CD4-positive, alpha-beta T cell treated with Interleukin-4 for 1 hour (primary cell): ENCODE measurements around the gene FREM1.

Source experiments
- DNase-seq, 2 donors: peaks; one replicate each; pipeline ENCODE4 v3.0.0-alpha.2; 2020 to 2022

The FREM1 gene

GRCh38 chr9:14748373-14748772, 161.9 kb downstream of the FREM1 start:
- DNase-seq = no peak

GRCh38 chr9:14747111-14747510, 163.1 kb downstream of the FREM1 start:
- no peak for DNase-seq

- no peak for DNase-seq
Observed at GRCh38 chr9:14746626-14747025, 163.6 kb downstream of the FREM1 start.

- DNase-seq = no peak
Observed at GRCh38 chr9:14744768-14745167, 165.5 kb downstream of the FREM1 start.

- no peak for DNase-seq
Observed at GRCh38 chr9:14741369-14741768, 168.9 kb downstream of the FREM1 start.

GRCh38 chr9:14733133-14733532, 177.1 kb downstream of the FREM1 start:
- no peak for DNase-seq

GRCh38 chr9:14731294-14731981, 178.8 kb downstream of the FREM1 start:
- no peak for DNase-seq

GRCh38 chr9:14730461-14730898, 179.7 kb downstream of the FREM1 start:
- no peak for DNase-seq

- no peak for DNase-seq
Observed at GRCh38 chr9:14723301-14723700, 186.9 kb downstream of the FREM1 start.

- no peak for DNase-seq
Observed at GRCh38 chr9:14722391-14723035, 187.7 kb downstream of the FREM1 start, which contains the start of gene CER1. Gene CER1, minus strand, starts transcription at chr9:14722733. Its CDS starts 61 bp downstream, at chr9:14722672.

- DNase-seq = no peak
Observed at GRCh38 chr9:14719231-14719923, 190.9 kb downstream of the FREM1 start.

- DNase-seq = no peak
Observed at GRCh38 chr9:14715102-14715501, 195.1 kb downstream of the FREM1 start.

GRCh38 chr9:14713187-14713767, 197.0 kb downstream of the FREM1 start:
- DNase-seq = no peak

GRCh38 chr9:14710804-14711203, 199.4 kb downstream of the FREM1 start:
- DNase-seq = no peak

GRCh38 chr9:14706530-14707140, 203.6 kb downstream of the FREM1 start:
- DNase-seq = no peak

- DNase-seq = no peak
Observed at GRCh38 chr9:14705079-14705478, 205.1 kb downstream of the FREM1 start.

GRCh38 chr9:14704281-14704680, 205.9 kb downstream of the FREM1 start:
- no peak for DNase-seq

GRCh38 chr9:14702200-14702720, 208.0 kb downstream of the FREM1 start:
- DNase-seq = no peak

GRCh38 chr9:14693251-14693861, 216.9 kb downstream of the FREM1 start, which contains the start of gene ZDHHC21:
Gene ZDHHC21, minus strand, starts transcription at chr9:14693432. Its CDS starts 19,092 bp downstream, at chr9:14674340.
- DNase-seq = peak; percentile 45 to 55

- DNase-seq = no peak
Observed at GRCh38 chr9:14692470-14693250, 217.6 kb downstream of the FREM1 start.
